ENCODE measurements around the gene AGXT.

DNA sequence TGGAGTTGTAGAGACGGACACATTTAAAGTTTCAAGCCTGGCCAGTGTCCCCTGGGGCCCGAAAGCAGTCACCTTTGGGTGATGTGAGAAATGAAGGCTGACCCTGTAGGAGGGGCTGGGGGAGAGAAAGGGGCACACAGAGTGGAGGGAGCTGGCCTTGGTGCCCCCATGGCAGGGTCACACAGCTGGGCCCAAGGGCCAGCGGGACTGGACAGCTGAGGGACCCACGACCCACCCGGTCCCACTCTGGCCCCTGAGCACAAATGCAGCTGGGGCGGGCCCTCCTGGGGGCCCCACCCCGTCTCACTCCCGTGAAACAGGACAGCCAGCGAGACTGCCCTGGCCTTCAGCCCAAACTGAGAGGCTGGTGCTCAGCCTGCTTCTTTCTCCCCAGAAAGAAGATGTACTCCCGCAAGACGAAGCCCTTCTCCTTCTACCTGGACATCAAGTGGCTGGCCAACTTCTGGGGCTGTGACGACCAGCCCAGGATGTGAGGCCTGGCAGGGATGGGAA, 6.1 kb downstream of the AGXT start:
- TF ChIP-seq POLR2AphosphoS5 (IDR thresholded peaks at IDR 0.05; ENCODE audit: borderline replicate concordance, low read depth, low read length): no peak
- TF ChIP-seq EZH2 (IDR thresholded peaks at IDR 0.05): no peak
